ENCODE results near the gene SLC2A5. TPM values are rescaled to one million over a fixed set of nuclear protein-coding genes. Genes with fewer than 3 reads are reported as not detected.

SLC2A5 gene
- total RNA-seq, 6 experiments from 2014 or later: 0.10 to 0.83 (median 0.18) TPM; not detected in 1

DNA sequence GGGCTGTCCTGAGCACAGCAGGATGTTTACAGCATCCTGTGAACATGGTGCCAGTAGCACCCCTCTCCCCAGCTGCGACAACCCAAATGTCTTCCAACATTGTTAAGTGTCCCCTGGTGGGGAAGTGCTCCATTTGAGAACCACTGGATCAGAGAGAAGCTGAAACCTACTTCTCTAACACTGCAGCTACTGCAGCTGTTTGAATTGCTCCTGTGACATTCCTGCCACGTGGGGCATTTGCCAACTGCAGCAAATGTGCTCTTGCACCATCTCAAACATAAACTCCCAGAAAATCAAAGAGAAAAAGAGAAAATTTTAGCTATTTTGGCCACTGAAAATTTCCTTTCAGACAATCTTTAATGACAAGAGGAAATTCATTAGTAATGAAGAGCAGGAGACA, 11.0 kb downstream of the SLC2A5 start:
- DNase-seq: no peak
- no peaks in the 10 kb centered on the region for H3K36me3 Mint-ChIP-seq (ENCODE audit: low read depth)
- no peak overlapping the region for H3K4me3 Mint-ChIP-seq
- H3K27me3 Mint-ChIP-seq (ENCODE audit: insufficient read depth): peaks cover 4% of the 10 kb centered on the region
- H3K27ac Mint-ChIP-seq: no peak overlapping the region
- TF ChIP-seq, protein P1, sequence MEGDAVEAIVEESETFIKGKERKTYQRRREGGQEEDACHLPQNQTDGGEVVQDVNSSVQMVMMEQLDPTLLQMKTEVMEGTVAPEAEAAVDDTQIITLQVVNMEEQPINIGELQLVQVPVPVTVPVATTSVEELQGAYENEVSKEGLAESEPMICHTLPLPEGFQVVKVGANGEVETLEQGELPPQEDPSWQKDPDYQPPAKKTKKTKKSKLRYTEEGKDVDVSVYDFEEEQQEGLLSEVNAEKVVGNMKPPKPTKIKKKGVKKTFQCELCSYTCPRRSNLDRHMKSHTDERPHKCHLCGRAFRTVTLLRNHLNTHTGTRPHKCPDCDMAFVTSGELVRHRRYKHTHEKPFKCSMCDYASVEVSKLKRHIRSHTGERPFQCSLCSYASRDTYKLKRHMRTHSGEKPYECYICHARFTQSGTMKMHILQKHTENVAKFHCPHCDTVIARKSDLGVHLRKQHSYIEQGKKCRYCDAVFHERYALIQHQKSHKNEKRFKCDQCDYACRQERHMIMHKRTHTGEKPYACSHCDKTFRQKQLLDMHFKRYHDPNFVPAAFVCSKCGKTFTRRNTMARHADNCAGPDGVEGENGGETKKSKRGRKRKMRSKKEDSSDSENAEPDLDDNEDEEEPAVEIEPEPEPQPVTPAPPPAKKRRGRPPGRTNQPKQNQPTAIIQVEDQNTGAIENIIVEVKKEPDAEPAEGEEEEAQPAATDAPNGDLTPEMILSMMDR (IDR thresholded peaks at IDR 0.05): peak; percentile 69
- H3K9me3 Mint-ChIP-seq: no peaks in the 10 kb centered on the region
- H3K4me1 Mint-ChIP-seq (ENCODE audit: low read depth): peaks cover 12% of the 10 kb centered on the region

DNA sequence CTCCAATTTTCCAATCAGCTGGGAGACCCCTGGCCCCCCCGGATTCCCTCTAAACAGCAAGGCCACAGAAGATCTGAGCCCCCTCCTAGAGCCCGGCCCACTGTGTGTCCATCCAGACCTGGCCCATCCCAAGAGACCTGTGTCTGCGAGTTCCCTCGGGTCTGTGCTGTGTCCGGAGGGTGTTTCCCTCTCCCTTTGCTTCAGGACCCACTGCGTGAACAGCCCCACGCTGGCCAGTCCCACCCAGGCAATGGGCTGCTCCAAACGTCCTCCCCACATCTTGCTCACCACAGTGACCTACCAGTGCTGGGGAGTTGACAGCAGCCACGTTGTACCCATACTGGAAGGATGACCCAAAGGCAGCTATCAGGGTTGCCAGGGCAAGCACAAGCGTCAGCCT, 11.6 kb downstream of the SLC2A5 start:
- peaks cover 4% of the 10 kb centered on the region for H3K27me3 Mint-ChIP-seq (ENCODE audit: insufficient read depth)
- H3K9me3 Mint-ChIP-seq: no peaks in the 10 kb centered on the region
- TF ChIP-seq, protein P1 (IDR thresholded peaks at IDR 0.05): no peak
- no peaks in the 10 kb centered on the region for H3K36me3 Mint-ChIP-seq (ENCODE audit: low read depth)
- no peak overlapping the region for H3K27ac Mint-ChIP-seq
- no peak overlapping the region for H3K4me3 Mint-ChIP-seq
- peaks cover 12% of the 10 kb centered on the region for H3K4me1 Mint-ChIP-seq (ENCODE audit: low read depth)
- DNase-seq: no peak

DNA sequence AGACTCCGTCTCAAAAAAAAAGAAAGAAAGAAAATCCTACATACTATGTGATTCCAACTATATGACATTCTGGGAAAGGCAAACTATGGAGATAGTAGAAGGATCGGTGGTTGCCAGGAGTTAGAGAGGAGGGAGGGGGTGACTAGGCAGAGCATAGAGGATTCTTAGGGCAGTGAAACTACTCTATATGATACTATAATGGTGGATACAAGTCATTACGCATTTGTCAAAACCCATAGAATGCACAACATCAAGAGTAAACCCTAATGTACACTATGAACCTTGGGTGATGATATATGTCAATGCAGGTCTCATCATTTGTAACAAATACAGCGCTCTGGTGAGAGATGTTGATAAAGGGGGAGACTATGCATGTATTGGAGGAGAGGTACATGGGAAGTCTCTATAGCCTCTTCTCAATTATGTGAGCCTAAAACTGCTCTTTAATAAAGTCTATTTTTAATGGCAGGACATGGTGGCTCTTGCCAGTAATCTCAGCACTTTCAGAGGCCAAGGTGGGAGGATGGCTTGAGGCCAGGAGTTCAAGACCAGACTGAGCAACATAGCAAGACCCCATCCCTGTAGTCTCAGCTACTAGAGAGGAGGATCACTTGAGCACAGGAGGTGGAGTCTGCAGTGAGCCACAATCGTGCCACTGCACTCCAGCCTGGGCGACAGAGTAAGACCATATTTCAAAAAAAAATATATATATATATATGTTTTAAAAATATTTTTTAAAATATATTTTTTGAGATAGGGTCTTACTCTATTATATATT, 17.0 kb downstream of the SLC2A5 start:
- TF ChIP-seq, protein P1 (IDR thresholded peaks at IDR 0.05): no peak
- H3K4me1 Mint-ChIP-seq (ENCODE audit: low read depth): no peaks in the 10 kb centered on the region
- DNase-seq: no peak
- H3K27ac Mint-ChIP-seq: no peak overlapping the region
- no peak overlapping the region for H3K4me3 Mint-ChIP-seq
- no peaks in the 10 kb centered on the region for H3K9me3 Mint-ChIP-seq
- H3K36me3 Mint-ChIP-seq (ENCODE audit: low read depth): no peaks in the 10 kb centered on the region
- peaks cover 24% of the 10 kb centered on the region for H3K27me3 Mint-ChIP-seq (ENCODE audit: insufficient read depth)

- H3K4me3 Mint-ChIP-seq: no peak overlapping the region
- TF ChIP-seq, protein P1 (IDR thresholded peaks at IDR 0.05): no peak
- no peak for DNase-seq
- peaks cover 32% of the 10 kb centered on the region for H3K27me3 Mint-ChIP-seq (ENCODE audit: insufficient read depth)
- no peaks in the 10 kb centered on the region for H3K9me3 Mint-ChIP-seq
- no peaks in the 10 kb centered on the region for H3K4me1 Mint-ChIP-seq (ENCODE audit: low read depth)
- H3K27ac Mint-ChIP-seq: no peak overlapping the region
- no peaks in the 10 kb centered on the region for H3K36me3 Mint-ChIP-seq (ENCODE audit: low read depth)
Observed at GRCh38 chr1:9051379-9051778, 18.1 kb downstream of the SLC2A5 start.

- Mint-ChIP-seq H3K9me3 (no peaks in the 10 kb centered on the region), H3K4me3 (no peak overlapping the region), H3K27ac (no peak overlapping the region), H3K4me1 (ENCODE audit: low read depth) (no peaks in the 10 kb centered on the region), H3K36me3 (ENCODE audit: low read depth) (no peaks in the 10 kb centered on the region), H3K27me3 (ENCODE audit: insufficient read depth) (peaks cover 35% of the 10 kb centered on the region)
- DNase-seq: no peak
- TF ChIP-seq, protein P1 (IDR thresholded peaks at IDR 0.05): no peak
Observed at GRCh38 chr1:9050803-9051202, 18.6 kb downstream of the SLC2A5 start.

All from HFFc6 (cell line).